H9 (cell line): ENCODE measurements around the gene ZNF184. TPM values are rescaled to one million over a fixed set of nuclear protein-coding genes. Genes with fewer than 3 reads are reported as not detected.

ENCODE experiments used
- DNase-seq: peaks from one replicate; pipeline ENCODE4 v3.0.0-alpha.2; 2017
- H2AFZ ChIP-seq: one replicate; pipeline ENCODE4 v1.6.1; 2013; ENCODE audit warnings: mild to moderate bottlenecking, low read length, control low read depth, moderate library complexity
- H2AK5ac ChIP-seq: 2 replicates; pipeline ENCODE4 v1.6.1; 2013; ENCODE audit warnings: low read length, control low read depth, mixed read lengths; ENCODE audit not compliant: insufficient read length
- H2BK120ac ChIP-seq: one replicate; pipeline ENCODE4 v1.6.1; 2013; ENCODE audit warnings: low read depth, mild to moderate bottlenecking, low read length, control low read depth, inconsistent platforms; ENCODE audit not compliant: poor library complexity, severe bottlenecking
- H2BK12ac ChIP-seq: 2 replicates; pipeline ENCODE4 v1.6.1; 2013; ENCODE audit warnings: low read length, control low read depth, mixed read lengths, low read depth; ENCODE audit not compliant: insufficient read length
- H2BK15ac ChIP-seq: 2 replicates; pipeline ENCODE4 v1.6.1; 2013; ENCODE audit warnings: low read depth, low read length, control low read depth
- H2BK20ac ChIP-seq: one replicate; pipeline ENCODE4 v1.6.1; 2013; ENCODE audit warnings: low read depth, mild to moderate bottlenecking, low read length, control low read depth, inconsistent platforms; ENCODE audit not compliant: poor library complexity, severe bottlenecking
- H2BK5ac ChIP-seq: 2 replicates; pipeline ENCODE4 v1.6.1; 2013; ENCODE audit warnings: low read length, control low read depth, mixed read lengths; ENCODE audit not compliant: insufficient read length
- H3K14ac ChIP-seq: 2 replicates; pipeline ENCODE4 v1.6.1; 2013; ENCODE audit warnings: low read length, control low read depth; ENCODE audit not compliant: insufficient read depth
- H3K18ac ChIP-seq: 2 replicates; pipeline ENCODE4 v1.6.1; 2013; ENCODE audit warnings: low read depth, mild to moderate bottlenecking, mixed read lengths, low read length, control low read depth; ENCODE audit not compliant: insufficient read length
- H3K23ac ChIP-seq: 2 replicates; pipeline ENCODE4 v1.6.1; 2013; ENCODE audit warnings: low read length, control low read depth, mixed read lengths, low read depth; ENCODE audit not compliant: insufficient read length
- H3K23me2 ChIP-seq: 2 replicates; pipeline ENCODE4 v1.6.1; 2013; ENCODE audit warnings: low read depth, mild to moderate bottlenecking, mixed read lengths, low read length, control low read depth; ENCODE audit not compliant: insufficient read length, poor library complexity, severe bottlenecking
- H3K27ac ChIP-seq: 2 replicates; pipeline ENCODE4 v1.5.1; 2013; ENCODE audit warnings: low read length, control low read depth, mixed read lengths, low read depth; ENCODE audit not compliant: insufficient read length
- H3K27me3 ChIP-seq: 2 replicates; pipeline ENCODE4 v1.6.1; 2013; ENCODE audit warnings: low read length, control low read depth, inconsistent platforms; ENCODE audit not compliant: insufficient read depth
- H3K4ac ChIP-seq: 2 replicates; pipeline ENCODE4 v1.6.1; 2013; ENCODE audit warnings: low read depth, mild to moderate bottlenecking, control low read depth, inconsistent platforms, low read length, moderate library complexity
- H3K4me1 ChIP-seq: 2 replicates; pipeline ENCODE4 v1.6.1; 2013; ENCODE audit warnings: low read length, control low read depth, inconsistent platforms; ENCODE audit not compliant: insufficient read depth
- H3K4me2 ChIP-seq: 2 replicates; pipeline ENCODE4 v1.6.1; 2013; ENCODE audit warnings: low read length, control low read depth, mixed read lengths; ENCODE audit not compliant: insufficient read length, insufficient read depth
- H3K56ac ChIP-seq: 2 replicates; pipeline ENCODE4 v1.6.1; 2013; ENCODE audit warnings: low read depth, mild to moderate bottlenecking, mixed read lengths, low read length, control low read depth; ENCODE audit not compliant: insufficient read length
- H3K79me1 ChIP-seq: 2 replicates; pipeline ENCODE4 v1.6.1; 2013; ENCODE audit warnings: low read depth, mild to moderate bottlenecking, moderate library complexity, low read length, control low read depth, inconsistent platforms; ENCODE audit not compliant: insufficient read depth, poor library complexity, severe bottlenecking
- H3K79me2 ChIP-seq: 2 replicates; pipeline ENCODE4 v1.6.1; 2013; ENCODE audit warnings: low read length, control low read depth, inconsistent platforms; ENCODE audit not compliant: insufficient read depth
- H3K9ac ChIP-seq: 2 replicates; pipeline ENCODE4 v1.6.1; 2013; ENCODE audit warnings: low read length, control low read depth, mixed read lengths; ENCODE audit not compliant: insufficient read length; ENCODE audit errors: extremely low read depth
- H3K9me3 ChIP-seq: one replicate; pipeline ENCODE4 v1.6.1; 2013; ENCODE audit warnings: low read depth, low read length, inconsistent platforms; ENCODE audit not compliant: control insufficient read depth
- H3T11ph ChIP-seq: one replicate; pipeline ENCODE4 v1.6.1; 2013; ENCODE audit warnings: mild to moderate bottlenecking, low read length, control low read depth, inconsistent platforms
- H4K20me1 ChIP-seq: one replicate; pipeline ENCODE4 v1.6.1; 2013; ENCODE audit not compliant: control insufficient read depth, insufficient read length, insufficient read depth
- H4K5ac ChIP-seq: 2 replicates; pipeline ENCODE4 v1.6.1; 2013; ENCODE audit warnings: low read depth, mild to moderate bottlenecking, mixed read lengths, low read length, control low read depth; ENCODE audit not compliant: insufficient read length
- H4K8ac ChIP-seq: replicated peaks from 2 replicates; pipeline ENCODE4 v1.6.1; 2013; ENCODE audit warnings: low read length, control low read depth, mixed read lengths, low read depth; ENCODE audit not compliant: insufficient read length
- H4K91ac ChIP-seq: 2 replicates; pipeline ENCODE4 v1.6.1; 2013; ENCODE audit warnings: low read depth, mild to moderate bottlenecking, moderate library complexity, mixed read lengths, low read length, control low read depth; ENCODE audit not compliant: insufficient read length
- H3K27ac Mint-ChIP-seq, 3 experiments: 2 replicates in 2 of 3; 3 replicates in 1 of 3; pipeline ENCODE4 v1.8.0; 2020 to 2021; ENCODE audit warnings: mixed read lengths in 3 of 3, mild to moderate bottlenecking in 1 of 3, moderate library complexity in 1 of 3
- H3K27me3 Mint-ChIP-seq: 2 replicates; pipeline ENCODE4 v1.8.0; 2021; ENCODE audit warnings: low read depth, mild to moderate bottlenecking, moderate library complexity, mixed read lengths
- H3K36me3 Mint-ChIP-seq, 3 experiments: 2 replicates in 2 of 3; 3 replicates in 1 of 3; pipeline ENCODE4 v1.8.0; 2020 to 2021; ENCODE audit warnings: low read depth in 3 of 3, mixed read lengths in 3 of 3; ENCODE audit not compliant: insufficient read depth in 1 of 3
- H3K4me1 Mint-ChIP-seq, 2 experiments: 2 replicates each; pipeline ENCODE4 v1.8.0; 2020; ENCODE audit warnings: mixed read lengths in 2 of 2
- H3K4me3 Mint-ChIP-seq, 2 experiments: 2 replicates in 1 of 2; 3 replicates in 1 of 2; pipeline ENCODE4 v1.8.0; 2020 to 2021; ENCODE audit warnings: mild to moderate bottlenecking in 2 of 2, mixed read lengths in 2 of 2, moderate library complexity in 1 of 2
- H3K9me3 Mint-ChIP-seq, 2 experiments: 2 replicates in 1 of 2; 3 replicates in 1 of 2; pipeline ENCODE4 v1.8.0; 2020; ENCODE audit warnings: mild to moderate bottlenecking in 2 of 2, mixed read lengths in 2 of 2, moderate library complexity in 1 of 2
- WGBS: extraction: QIAGEN DNeasy Blood & Tissue Kit; methylation state at CpG from one replicate; pipeline ENCODE4 v1.1.7; 2013; ENCODE audit warnings: missing lambda C conversion rate, low lambda C conversion rate, mixed read lengths; ENCODE audit not compliant: insufficient read length; ENCODE audit errors: extremely low coverage; 5-methylcytosine and 5-hydroxymethylcytosine counted together
- total RNA-seq: library from RNA; stranded (reverse); gene quantifications from 2 replicates; pipeline ENCODE4 v1.2.1, GENCODE V29; 2021
- TF ChIP-seq, protein P1 (sequence below): fragments of 200-600 bp; sonication (generic); conservative IDR thresholded peaks from 3 replicates; pipeline ENCODE4 v1.8.0; 2021; ENCODE audit warnings: antibody characterized with exemption, mild to moderate bottlenecking

ZNF184 gene
- total RNA-seq, 1 experiment from 2014 or later = 6.3 TPM

GRCh38 chr6:27476090-27476489 lies 3.2 kb upstream of the ZNF184 start:
- Histone ChIP-seq H2AFZ (no peak overlapping the region), H2BK12ac (no peak overlapping the region), H3K4me2 (no peak overlapping the region), H3T11ph (no peak overlapping the region), H2BK5ac (no peak overlapping the region), H3K4ac (no peak overlapping the region), H3K27ac (no peak overlapping the region), H3K23ac (no peak overlapping the region), H2BK120ac (no peak overlapping the region), H4K8ac (no peak overlapping the region), H4K91ac (no peak overlapping the region), H3K56ac (no peak overlapping the region), H3K9me3 (no peaks in the 10 kb centered on the region), H3K4me1 (peaks cover 4% of the 10 kb centered on the region; the same call in 1 of the 2 replicates), H3K23me2 (peaks cover 14% of the 10 kb centered on the region), H3K18ac (no peak overlapping the region), H3K79me1 (no peaks in the 10 kb centered on the region), H3K79me2 (no peaks in the 10 kb centered on the region), H4K5ac (no peak overlapping the region), H2BK20ac (no peak overlapping the region), H2BK15ac (no peak overlapping the region), H3K14ac (no peak overlapping the region), H2AK5ac (no peak overlapping the region), H3K27me3 (no peaks in the 10 kb centered on the region; the same call in 1 of the 2 replicates), H4K20me1 (no peaks in the 10 kb centered on the region), H3K9ac (no peak overlapping the region)
- no CpG with 5 or more reads among the region's 1 CpG for WGBS
- peaks cover 0 to 3% of the 10 kb centered on the region in 2 experiments; a peak in 2 of 5 replicates for H3K9me3 Mint-ChIP-seq
- no peak for DNase-seq
- peaks cover 0 to 3% (median 0%) of the 10 kb centered on the region in 3 experiments; a peak in 1 of 7 replicates for H3K36me3 Mint-ChIP-seq
- H3K4me3 Mint-ChIP-seq = no peak overlapping the region
- H3K27me3 Mint-ChIP-seq = peaks cover 2% of the 10 kb centered on the region; the same call in 1 of the 2 replicates
- peaks cover 20 to 23% of the 10 kb centered on the region in 2 experiments for H3K4me1 Mint-ChIP-seq
- TF ChIP-seq, protein P1, sequence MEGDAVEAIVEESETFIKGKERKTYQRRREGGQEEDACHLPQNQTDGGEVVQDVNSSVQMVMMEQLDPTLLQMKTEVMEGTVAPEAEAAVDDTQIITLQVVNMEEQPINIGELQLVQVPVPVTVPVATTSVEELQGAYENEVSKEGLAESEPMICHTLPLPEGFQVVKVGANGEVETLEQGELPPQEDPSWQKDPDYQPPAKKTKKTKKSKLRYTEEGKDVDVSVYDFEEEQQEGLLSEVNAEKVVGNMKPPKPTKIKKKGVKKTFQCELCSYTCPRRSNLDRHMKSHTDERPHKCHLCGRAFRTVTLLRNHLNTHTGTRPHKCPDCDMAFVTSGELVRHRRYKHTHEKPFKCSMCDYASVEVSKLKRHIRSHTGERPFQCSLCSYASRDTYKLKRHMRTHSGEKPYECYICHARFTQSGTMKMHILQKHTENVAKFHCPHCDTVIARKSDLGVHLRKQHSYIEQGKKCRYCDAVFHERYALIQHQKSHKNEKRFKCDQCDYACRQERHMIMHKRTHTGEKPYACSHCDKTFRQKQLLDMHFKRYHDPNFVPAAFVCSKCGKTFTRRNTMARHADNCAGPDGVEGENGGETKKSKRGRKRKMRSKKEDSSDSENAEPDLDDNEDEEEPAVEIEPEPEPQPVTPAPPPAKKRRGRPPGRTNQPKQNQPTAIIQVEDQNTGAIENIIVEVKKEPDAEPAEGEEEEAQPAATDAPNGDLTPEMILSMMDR = no peak
- H3K27ac Mint-ChIP-seq = no peak overlapping the region
